Measurements from ENCODE around the gene BTBD9. TPM values are rescaled to one million over a fixed set of nuclear protein-coding genes. Genes with fewer than 3 reads are reported as not detected.

The BTBD9 gene
- total and polyA plus RNA-seq, 11 donors, result 6.3 to 23.3 (median 19.4) TPM

DNA sequence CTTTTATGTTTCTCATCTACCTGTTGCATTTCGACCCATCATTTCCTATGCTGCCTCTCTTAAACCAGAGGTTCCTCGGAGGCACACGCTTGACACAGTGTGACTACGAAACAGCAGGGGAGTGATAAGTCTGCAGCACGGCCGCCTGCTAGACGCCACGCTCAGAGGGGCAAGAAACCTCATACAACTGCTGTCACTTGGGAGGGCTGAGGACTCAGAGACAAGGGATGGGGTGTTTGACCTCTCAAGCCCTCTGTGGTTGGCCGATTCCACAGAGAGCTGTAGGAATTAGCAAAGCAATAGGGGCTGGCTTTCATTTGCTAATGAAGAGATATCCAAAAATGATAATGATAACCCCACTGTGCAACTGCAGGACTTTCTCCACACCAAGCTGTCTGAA lies 447.7 kb downstream of the BTBD9 start:
- DNase-seq (no peak), ATAC-seq (no peak)
- H3K27me3 ChIP-seq, result no peaks in the 10 kb centered on the region
- H3K4me1 ChIP-seq, result no peaks in the 10 kb centered on the region
- peaks cover 0 to 8% (median 0%) of the 10 kb centered on the region in 9 donors for H3K36me3 ChIP-seq
- intact Hi-C loops (cut with DNase I), result no loop called here
- no peak overlapping the region for H3K27ac ChIP-seq
- TF ChIP-seq, protein P1, sequence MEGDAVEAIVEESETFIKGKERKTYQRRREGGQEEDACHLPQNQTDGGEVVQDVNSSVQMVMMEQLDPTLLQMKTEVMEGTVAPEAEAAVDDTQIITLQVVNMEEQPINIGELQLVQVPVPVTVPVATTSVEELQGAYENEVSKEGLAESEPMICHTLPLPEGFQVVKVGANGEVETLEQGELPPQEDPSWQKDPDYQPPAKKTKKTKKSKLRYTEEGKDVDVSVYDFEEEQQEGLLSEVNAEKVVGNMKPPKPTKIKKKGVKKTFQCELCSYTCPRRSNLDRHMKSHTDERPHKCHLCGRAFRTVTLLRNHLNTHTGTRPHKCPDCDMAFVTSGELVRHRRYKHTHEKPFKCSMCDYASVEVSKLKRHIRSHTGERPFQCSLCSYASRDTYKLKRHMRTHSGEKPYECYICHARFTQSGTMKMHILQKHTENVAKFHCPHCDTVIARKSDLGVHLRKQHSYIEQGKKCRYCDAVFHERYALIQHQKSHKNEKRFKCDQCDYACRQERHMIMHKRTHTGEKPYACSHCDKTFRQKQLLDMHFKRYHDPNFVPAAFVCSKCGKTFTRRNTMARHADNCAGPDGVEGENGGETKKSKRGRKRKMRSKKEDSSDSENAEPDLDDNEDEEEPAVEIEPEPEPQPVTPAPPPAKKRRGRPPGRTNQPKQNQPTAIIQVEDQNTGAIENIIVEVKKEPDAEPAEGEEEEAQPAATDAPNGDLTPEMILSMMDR (IDR thresholded peaks at IDR 0.05), result no peak
- 82 to 90% (median 87%) methylated on average over 9 of the region's 9 CpGs for WGBS, 4 donors
- no peak overlapping the region for H3K4me3 ChIP-seq
- no peaks in the 10 kb centered on the region for H3K9me3 ChIP-seq

DNA sequence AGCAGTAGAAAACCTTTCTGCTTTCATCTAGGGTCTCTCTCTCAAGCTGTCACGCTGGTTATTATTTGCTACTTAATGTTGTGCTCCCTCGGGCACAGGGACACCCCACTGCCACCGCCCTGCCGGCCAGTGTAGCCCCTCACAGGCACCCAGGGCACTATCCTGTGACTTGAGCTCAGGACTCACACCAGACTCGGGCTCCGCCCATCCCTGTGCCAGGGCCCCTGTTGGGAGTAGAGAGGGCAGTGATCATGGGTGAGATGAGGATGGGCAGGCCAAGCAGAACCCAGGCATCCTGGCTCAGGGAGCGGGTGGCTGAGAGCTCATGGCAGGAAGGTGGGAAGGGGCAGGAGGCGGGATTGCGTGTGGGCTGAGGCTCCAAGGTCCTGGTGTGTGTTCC lies 448.3 kb downstream of the BTBD9 start:
- Histone ChIP-seq H3K9me3 (no peaks in the 10 kb centered on the region), H3K4me3 (no peak overlapping the region), H3K27me3 (no peaks in the 10 kb centered on the region), H3K4me1 (no peaks in the 10 kb centered on the region), H3K27ac (no peak overlapping the region), H3K36me3 (peaks cover 0 to 8% (median 0%) of the 10 kb centered on the region in 9 donors)
- DNase-seq, result no peak
- TF ChIP-seq, protein P1 (IDR thresholded peaks at IDR 0.05), result no peak
- no peak for TF ChIP-seq POLR2A (IDR thresholded peaks at IDR 0.05)
- ATAC-seq, result no peak
- WGBS, 4 donors, result 90 to 94% (median 92%) methylated on average over 9 of the region's 9 CpGs
- intact Hi-C loops (cut with DNase I), result no loop called here

DNA sequence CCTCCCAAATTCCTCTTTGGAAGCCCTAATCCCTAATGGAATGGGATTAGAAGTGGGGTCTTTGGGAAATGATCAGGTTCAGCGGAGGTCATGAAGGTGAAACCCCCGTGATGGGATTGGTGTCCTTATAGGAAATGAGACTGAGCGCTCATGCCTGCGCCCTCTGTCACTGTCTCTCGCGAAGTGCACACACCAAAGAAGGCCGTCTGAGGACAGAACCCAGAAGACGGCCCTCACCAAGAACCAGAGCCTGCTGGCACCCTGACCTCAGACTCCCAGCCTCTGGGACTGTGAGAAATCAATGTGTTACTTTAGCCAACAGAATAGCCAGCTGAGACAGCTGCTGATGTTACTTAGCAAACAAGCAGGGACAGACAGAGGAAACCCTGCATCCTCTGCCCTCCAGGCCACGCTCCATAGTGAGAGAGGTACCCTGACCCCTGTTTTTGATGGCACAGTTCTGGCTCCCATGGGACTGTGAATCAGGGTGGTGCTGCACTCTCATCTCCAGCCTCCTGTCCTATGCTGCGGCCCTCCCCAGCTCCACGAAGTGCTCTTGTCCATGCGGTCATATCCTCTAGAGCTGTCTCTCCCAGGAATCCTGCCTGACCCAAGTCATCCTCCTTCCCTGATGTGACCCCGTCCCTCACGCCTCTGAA lies 450.9 kb downstream of the BTBD9 start:
- ATAC-seq (peak in 1 of 4 donors; percentile 13), DNase-seq (no peak)
- no peaks in the 10 kb centered on the region for H3K4me1 ChIP-seq
- WGBS, 4 donors, result 95 to 97% (median 96%) methylated on average over 14 of the region's 14 CpGs
- no peak for TF ChIP-seq POLR2A (IDR thresholded peaks at IDR 0.05)
- TF ChIP-seq, protein P1 (IDR thresholded peaks at IDR 0.05), result no peak
- no peaks in the 10 kb centered on the region for H3K27me3 ChIP-seq
- intact Hi-C loops (cut with DNase I), result no loop called here
- no peak overlapping the region for H3K4me3 ChIP-seq
- no peaks in the 10 kb centered on the region for H3K9me3 ChIP-seq
- H3K36me3 ChIP-seq, result peaks cover 0 to 8% (median 0%) of the 10 kb centered on the region in 9 donors
- H3K27ac ChIP-seq, result no peak overlapping the region

DNA sequence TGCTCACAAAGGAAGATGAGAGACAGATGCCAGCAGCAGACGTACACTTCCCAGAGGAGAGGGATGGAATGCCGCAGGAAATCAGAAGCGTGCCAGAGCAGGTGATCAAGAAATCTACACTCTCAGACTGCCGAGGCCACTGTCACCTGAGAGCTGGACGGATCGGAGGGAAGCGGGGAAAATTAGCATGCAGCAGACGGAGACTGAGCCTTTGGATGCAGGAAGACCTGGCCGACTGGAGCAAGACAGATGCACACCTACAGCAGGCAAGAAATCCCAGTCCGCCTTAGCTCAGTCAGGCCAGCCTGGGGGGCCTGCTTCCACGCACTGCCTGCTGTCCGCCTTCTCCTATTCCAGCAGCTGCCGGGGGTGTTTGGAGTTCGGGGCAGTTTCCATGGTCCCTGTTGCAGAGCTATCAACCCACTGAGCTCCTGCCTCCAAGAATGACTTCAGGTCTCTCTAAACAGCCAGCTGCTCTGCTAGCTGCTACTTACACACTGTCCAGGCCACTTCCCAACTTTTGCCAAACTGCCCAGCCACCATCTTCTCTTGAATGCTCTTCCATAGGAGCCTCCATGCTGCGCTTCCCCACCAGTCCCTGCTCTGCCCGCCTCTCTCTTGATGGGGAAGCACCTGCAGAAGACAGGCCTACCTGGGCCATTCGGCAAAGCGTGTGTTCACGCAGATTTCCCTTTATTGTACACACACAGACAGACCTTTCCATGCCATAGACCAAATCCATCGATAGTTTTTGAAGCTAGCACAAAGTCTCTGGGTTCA lies 451.7 kb downstream of the BTBD9 start:
- Histone ChIP-seq H3K27ac (no peak overlapping the region), H3K36me3 (peaks cover 0 to 8% (median 0%) of the 10 kb centered on the region in 9 donors), H3K27me3 (no peaks in the 10 kb centered on the region), H3K4me1 (no peaks in the 10 kb centered on the region), H3K4me3 (no peak overlapping the region), H3K9me3 (no peaks in the 10 kb centered on the region)
- no peak for ATAC-seq
- DNase-seq, result no peak
- no peak for TF ChIP-seq POLR2A (IDR thresholded peaks at IDR 0.05)
- TF ChIP-seq, protein P1 (IDR thresholded peaks at IDR 0.05), result no peak
- 91 to 95% (median 94%) methylated on average over 20 of the region's 20 CpGs for WGBS, 4 donors
- intact Hi-C loops (cut with DNase I), result no loop called here
